RCC 7860 (cell line): Measurements from ENCODE around the gene MOSMO.
"Not testable (repeated sequence)": the region's sequence is repeated elsewhere in the genome, so short reads cannot be mapped to it uniquely, and the experiment has no call there.

ENCODE experiments used
- DNase-seq: peaks from one replicate; pipeline ENCODE4 v3.0.0-alpha.2; 2015; ENCODE audit warnings: low spot score
- FAIRE-seq: peaks from 2 replicates; lab custom pipeline; 2012; peaks lifted over from hg19 to GRCh38; lab: Jason Lieb, UNC

The MOSMO gene

DNA sequence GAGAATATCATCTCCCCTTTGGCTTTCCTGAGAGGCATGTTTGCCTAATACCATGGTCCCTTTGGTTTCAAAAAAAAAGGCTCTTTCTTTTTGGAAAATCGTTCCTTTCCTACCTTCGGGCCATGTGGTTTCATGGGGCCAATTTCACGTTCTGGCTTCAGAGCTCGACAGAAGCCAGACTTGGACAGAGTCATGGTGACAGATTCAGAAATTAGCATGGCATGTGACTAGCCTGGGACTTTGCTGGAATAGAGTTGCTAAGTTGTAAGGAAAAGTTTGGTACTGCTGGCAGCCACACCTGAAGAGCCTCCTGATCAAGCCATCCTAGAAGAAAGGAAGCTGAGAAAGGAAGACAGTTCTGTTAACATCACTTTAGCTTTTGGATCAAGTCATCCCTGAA, 82.0 kb downstream of the MOSMO start:
- FAIRE-seq (no peak), DNase-seq (no peak)

DNA sequence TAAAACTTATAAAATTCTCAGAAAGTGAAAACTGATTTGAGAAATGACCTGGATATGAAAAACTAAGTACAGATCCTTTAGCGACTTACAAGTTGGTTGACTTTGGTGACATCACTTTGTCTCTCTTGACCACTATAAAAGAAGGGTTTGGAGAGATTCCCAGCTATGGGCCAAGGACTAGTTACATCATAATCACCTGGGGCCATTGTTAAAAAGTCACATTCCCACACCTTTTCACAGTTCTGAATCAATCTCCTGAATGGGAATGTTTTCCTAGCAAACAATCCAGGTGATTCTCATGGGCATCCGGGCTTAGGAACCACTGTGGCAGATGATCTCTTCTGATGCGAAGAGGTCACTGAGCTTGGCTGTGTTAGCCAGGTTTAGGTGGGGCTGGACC, 83.8 kb downstream of the MOSMO start:
- FAIRE-seq (no peak), DNase-seq (no peak)

DNA sequence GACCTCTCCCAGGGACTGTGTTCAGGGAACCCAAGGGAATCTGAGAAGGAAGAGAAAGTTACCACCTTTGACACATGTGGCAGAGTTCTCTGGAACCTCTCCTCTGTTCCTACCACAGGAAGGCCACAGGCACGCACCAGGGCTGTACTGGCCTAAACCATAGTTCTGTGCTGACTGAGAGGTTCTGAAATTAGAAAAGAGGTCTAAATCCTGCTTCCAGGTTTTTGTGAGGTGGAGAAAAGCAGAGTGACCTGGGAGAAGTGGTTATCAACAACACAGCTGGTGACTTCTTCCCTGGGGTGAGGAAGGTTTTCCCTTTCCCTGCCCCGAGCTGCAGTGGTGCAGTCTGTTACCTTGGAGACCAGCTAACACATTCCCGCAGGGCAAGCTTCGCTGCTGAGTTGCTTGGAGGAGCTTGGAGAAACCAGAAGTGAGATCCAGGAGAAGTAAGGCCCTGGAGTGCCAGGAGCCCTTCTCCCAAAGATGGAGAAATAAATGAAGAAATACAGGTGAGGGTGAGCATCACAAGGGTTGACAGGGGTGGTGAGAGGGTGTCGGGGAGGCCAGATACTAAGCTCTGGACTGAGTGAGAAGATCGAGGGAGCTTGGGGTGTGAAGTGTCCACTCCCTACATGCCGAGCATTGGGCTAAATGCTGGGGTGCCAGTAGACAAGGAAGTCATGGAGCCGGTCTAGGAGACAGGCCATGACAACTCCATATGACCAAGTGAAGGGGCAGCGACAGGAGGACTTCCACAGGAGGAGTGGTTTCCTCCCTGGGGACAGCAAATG, 84.4 kb downstream of the MOSMO start, which contains the start of gene VWA3A:
VWA3A (plus strand) TSS at position 399 of the 791 bp plus-strand sequence; CDS start at position 496, 97 bp downstream.
- DNase-seq (no peak), FAIRE-seq (no peak)

DNA sequence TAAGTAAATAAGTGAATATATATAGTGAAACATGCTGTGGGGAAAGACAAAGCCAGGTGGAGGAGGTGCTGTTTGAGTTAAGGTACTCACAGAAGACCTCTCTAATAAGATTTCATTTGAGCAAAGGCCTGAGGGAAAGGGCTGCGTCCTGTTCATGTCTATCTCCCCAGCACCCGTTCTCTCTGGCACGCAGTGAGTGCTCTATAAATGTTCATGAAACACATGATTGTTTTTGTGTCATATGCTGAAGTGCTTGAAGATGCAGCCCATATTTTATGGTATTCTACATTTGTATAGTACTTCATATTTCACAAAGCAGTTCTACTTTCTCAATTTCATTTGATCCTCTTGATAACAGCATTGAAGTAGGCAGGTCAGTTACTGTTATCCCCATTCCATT, 85.4 kb downstream of the MOSMO start:
- FAIRE-seq (no peak), DNase-seq (no peak)

DNA sequence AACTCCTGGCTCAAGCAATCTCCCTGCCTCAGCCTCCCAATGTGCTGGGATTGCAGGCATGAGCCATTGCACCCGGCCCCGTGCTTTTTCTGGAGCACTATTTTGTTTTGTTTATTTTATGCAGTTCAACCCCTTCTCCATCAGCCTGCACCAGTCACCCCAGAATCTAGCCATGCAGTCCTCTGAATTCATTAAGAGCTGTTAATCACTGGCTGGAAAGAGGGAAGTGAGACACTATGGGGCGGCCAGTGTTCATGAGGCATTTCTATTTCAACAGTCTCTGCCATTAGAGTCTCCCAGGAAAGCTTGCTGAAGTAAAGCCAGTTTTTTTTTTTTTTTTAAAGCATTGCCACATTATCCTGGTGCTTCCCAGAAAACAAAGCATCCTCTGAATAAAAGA, 86.1 kb downstream of the MOSMO start:
- FAIRE-seq (no peak), DNase-seq (no peak)

DNA sequence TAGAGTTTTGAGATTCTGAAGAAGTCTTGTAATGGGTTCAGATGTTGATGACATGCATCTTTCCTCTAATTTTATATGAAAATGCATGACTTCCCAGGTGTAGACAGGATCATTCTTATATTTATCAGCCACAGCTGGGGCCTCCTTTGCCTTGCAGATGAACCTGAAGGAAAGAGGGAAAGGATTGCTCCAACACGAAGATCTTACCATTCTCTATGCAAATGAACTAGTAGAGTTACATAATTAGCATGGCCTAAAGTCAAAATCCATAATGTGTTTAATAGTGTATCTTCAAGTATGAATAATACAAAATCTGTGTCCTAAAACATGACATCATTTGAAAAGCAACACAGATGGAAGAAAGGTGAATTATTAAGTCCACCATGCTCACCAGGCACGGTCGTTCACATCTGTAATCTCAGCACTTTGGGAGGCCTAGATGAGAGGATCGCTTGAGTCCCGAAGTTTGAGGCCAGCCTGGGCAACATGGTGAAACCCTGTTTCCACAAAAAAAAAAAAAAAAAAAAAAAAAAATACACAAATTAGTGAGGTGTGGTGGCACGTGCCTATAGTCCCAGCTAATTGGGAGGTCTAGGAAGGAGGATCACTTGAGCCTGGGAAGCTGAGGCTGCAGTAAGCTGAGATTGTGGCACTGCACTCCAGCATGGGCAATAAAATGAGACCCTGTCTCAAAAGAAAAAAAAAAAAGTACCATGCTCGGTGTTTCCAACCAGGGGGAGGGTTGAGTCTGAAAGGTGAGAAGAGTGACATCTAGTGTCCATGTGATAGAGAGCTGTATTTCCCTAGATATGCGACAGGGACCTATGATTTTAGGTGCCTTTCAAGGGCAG, 90.7 kb downstream of the MOSMO start:
- DNase-seq = peak; percentile 40
- FAIRE-seq = no peak

DNA sequence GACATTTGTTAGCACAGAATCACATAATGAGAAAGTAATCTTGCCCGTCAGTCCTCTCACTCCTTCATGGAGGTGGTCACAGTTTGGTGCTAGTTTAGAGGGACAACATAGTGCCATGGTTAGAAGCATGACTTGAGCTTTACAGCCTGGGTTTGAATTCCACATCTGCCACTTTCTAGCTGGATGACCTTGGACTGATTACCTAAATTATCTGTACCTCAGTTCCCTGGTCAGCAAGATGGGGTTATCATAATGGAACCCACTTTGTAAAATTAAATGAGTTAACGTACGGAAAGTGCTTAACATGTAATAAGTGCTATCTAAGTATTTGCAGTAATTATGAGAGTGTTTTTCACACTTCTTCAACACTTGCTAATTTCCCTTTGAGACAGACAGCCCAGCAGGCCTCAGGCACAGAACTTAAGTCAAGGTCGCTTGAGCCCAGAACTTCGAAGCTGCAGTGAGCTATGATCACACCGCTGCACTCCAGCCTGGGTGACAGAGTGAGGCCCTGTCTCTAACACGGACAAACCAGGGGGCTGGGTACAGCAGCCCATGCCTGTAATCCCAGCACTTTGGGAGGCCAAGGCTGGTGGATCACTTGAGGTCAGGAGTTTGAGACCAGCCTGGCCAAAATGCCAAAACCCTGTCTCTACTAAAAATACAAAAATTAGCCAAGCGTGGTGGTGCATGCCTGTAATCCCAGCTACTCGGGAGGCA, 91.5 kb downstream of the MOSMO start:
- DNase-seq (no peak), FAIRE-seq (no peak)

DNA sequence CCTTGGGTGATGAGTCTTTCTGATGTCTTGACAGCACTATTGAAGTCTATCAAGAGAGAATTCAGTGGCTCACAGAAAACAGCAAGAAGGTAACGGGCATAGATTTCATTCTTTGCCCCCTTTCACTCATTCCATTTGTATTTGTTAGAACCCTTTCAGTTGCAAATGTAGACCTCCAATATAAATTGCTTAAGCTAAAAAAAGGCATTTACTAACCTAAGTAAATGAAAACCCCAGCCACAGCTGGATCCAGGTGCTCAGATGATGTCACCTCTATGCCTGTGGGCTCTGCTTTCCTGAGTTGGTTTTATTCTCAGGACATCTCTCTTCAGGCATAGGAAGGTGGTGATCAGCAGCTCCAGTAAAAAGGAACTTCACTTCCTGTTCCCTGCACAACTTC, 95.5 kb downstream of the MOSMO start:
- no peak for DNase-seq
- no peak for FAIRE-seq

DNA sequence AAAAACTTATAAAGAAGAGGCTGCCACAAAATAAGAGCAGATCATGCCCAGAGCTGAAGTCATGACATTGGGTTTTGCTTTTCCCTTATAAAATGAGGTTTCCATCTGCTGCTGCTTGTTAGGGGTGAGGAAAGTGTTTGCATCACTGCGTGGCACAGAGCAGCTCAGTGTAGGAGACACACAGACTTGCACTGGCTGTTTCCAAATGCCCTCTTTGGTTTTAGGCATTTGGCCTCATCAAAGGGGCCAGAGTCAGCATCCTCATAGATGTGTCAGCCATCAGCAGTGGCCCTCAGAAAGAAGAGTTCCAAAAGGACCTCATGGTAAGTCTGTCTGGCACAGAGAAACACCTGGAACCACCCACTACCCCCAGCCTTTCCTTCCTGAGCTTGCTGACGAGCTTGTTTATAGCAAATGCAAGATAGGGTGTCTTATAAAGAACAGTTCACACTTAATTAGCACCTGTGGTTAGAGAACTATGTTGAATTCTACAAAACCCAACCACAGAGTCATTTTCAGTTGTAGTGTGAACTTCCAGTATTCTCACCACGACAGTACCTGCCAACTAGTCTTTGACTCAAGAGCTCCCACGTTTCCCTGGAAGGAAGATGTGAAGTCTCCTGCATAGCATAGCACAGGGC, 101.5 kb downstream of the MOSMO start:
- FAIRE-seq (no peak), DNase-seq (no peak)

DNA sequence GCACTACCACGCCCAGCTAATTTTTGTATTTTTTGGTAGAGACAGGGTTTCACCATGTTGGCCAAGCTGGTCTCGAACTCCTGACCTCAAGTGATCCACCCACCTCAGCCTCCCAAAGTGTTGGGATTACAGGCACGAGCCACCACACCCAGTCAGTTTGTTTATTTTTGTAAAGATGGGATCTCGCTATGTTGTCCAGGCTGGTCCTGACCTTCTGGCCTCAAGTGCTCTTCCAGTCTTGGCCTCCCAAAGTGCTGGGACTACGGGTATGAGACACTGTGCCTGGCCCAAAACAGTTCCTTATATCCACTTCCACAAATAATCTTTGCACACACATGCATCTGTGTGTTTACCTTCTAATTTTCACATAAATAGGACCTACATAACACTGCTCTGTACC, 103.7 kb downstream of the MOSMO start:
- not testable (repeated sequence) for DNase-seq

DNA sequence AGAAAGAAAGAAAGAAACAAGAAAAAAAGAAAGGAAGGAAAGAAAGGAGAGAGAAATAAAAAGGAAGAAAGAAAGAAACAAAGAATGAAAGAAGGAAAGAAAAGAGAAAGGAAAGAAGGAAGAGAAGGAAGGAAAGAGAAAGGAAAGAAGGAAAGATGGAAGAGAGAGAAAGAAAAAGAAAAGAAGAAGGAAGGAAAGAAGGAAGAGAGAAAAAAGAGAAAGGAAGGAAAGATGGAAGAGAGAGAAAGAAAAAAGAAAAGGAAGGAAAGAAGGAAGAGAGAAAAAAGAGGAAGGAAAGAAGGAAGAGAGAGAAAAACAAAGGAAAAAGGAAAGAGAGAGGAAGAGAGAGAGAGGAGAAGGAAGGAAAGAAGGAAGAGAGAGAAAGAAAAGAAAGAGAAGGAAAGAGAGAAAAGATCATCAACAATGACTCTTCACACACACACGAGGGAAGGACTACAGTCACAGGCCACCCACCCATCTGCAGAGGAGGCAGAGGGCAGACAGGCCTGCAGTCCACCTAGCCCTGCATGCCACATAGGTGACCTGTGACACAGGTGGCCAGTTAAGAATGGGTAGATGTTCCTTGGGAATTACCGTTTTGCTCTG, 108.3 kb downstream of the MOSMO start:
- no peak for FAIRE-seq
- no peak for DNase-seq

More for the DNA sequence above, 103.7 kb downstream of the MOSMO start:
- FAIRE-seq = not testable (repeated sequence)

DNA sequence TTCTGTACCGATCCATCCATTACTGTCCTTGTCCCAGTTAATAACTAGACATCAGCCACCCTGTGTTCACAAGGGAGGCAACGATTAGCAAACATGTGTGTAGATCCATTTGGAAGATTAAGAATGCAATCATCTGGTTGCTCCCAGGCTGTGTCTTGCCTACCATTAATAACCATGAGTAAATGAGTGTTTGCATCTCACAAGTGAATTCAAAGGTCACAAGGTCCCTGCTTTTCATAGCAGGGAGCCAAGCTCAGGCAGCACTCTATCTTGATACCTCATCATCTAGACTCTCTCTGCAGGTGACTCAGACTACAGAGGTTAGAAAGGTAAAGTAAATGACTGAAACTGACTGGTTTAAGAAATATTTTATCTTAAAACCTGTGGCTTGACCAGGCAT, 109.7 kb downstream of the MOSMO start:
- DNase-seq = peak; percentile 64
- no peak for FAIRE-seq

DNA sequence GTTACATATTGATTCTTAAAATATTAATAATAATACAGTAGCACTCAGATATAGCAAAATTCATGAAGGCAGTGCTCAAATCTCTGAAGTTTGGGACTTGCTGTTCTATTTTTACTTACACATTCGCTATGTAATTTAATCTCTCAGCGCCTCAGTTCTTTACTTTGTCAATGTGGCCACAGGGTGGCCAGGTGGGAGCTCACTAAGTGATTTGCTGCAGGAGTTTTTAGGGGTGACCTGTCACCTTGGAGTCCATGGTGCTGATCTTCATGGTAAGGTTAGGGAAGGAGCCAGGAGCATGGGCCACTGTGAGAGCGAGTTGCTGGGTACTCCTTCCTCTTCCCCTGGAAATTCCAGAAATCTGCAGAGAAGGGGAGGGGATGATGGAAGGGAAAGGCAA, 112.5 kb downstream of the MOSMO start:
- no peak for FAIRE-seq
- DNase-seq = no peak

DNA sequence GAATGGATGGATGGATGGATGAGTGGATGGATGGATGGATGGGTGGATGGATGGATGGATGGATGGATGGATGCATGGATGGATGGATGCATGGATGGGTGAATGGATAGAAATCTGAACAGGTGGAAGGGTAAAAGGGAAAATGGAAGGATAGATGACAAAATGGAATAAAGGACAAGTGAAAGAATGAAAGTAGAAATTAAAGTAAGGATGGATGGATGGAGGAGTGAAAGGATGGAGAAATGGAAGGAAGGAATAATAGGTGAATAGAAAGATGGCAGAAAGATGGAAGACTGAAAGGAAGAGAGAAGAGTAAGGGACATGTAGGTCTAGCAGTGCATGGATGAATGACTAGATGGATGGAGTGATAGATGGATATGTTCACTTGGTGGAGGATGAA, 114.3 kb downstream of the MOSMO start:
- DNase-seq (no peak), FAIRE-seq (no peak)

DNA sequence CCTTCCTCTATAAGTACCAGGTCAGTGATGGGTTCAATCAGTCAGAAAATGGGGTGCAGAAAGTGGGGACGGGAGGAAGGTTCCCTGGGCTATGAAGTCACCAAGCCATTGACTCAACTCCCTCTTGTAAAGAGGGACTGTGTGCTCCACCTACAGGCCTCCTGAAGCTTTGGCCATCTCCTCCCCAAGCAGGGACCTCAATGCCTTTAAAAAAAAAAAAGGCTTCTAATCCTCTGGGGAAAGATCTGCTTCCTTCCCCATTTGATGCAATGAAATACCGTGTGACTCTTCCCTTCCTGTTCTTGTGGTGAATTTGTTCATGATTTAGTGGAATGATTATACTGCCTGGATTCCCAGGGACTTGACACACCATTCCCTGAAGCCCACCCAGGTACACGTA, 115.2 kb downstream of the MOSMO start:
- no peak for FAIRE-seq

DNA sequence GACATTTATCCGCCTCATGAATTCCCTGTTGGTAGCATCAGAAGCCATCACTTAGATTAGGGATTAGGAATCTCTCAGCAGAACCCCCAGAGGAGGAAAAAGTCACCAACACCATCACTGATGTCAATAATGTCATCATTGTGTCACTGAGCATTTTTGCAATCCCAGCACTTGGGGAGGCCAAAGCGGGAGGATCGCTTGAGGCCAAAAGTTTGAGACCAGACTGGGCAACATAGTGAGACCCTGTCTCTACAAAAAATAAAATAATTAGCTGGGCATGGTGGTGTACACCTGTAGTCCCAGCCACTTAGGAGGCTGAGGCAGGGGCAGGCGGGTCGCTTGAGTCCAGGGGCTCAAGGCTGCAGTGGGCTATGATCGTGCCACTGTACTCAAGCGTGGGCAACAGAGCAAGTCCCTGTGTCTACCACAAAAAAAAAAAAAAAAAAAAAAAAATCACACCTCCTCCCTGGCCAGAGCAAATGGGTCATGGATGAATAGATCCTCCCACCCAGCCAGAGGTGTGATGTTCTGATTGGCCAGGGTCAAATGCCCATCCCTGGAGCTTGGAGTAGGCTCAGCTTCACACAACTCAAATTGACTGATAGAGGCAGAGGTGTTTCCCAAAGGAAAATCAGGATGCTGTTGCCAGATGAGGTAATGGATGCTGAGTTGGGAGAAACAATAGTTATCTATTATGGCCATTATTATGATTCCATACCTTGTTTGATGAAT, 116.0 kb downstream of the MOSMO start:
- DNase-seq (no peak), FAIRE-seq (no peak)

More for the DNA sequence above, 115.2 kb downstream of the MOSMO start:
- no peak for DNase-seq

DNA sequence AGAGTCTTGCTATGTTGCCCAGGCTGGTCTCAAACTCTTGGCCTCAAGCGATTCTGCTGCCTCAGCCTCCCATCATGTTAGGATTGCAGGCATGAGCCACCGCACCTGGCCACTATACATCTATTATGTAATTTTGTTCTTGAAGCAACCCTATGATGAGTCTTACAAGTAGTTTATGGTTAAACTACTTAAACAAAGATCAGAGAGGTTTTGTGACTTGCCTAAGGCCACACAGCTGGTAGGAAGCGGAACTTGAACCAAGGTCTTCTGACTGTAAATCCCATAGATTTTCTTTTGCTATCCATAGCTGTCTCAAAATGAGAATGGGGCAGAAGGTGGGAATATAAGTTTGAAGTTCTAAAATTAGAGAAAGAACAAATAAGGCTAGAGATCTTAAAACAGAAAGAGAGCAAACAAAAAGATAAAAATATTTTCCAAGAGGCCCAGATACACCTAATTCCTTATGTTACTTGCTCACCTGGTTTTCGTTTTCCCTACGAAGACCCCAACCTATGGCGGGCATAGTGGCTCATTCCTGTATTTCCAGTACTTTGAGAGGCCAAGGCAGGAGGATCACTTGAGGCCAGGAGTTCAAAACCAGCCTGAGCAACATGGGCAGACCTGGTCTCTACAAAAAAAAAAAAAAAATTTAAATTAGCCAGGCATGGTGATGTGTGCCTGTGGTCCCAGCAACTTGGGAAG, 116.8 kb downstream of the MOSMO start:
- DNase-seq (no peak), FAIRE-seq (no peak)

DNA sequence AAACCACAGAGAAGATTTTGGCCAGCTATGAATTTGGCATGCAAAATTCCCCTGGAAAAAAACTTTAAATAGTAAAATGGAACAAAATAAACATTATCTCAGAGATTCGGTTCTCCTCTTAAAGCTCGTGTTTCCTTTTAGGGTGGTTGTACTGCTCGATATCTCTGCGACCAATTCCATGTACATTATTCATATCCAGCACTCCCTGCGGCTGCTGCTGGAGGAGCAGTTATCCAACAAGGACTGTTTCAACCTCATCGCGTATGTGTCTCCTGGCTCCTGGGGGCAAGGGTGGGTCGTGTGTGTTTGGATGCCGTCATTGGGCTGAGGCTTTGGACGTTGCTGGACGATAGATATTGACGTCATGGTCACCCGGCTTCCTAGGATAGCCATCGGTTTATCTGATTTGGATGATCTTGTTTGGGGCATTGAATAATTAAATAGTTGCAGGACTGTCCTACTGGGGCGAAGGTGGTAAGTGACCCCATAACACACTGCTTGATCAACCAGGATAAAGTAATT, 118.2 kb downstream of the MOSMO start:
- no peak for DNase-seq
- no peak for FAIRE-seq

DNA sequence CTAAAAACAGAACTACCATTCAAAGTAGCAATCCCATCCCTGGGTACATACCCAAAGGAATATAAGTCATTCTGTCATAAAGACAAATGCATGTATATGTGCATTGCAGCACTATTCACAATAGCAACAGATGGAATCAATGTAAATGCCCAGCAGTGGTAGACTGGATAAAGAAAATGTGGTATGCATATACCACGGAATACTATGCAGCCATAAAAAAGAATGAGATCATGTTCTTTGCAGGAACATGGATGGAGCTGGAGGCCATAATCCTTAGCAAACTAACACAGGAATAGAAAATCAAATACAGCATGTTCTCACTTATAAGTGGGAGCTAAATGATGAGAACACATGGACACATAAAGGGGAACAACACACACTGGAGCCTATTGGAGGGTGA, 120.6 kb downstream of the MOSMO start:
- DNase-seq, FAIRE-seq: not testable (repeated sequence)
